Measurements from ENCODE around the gene DPYSL5.
"Not testable (repeated sequence)": the region's sequence is repeated elsewhere in the genome, so short reads cannot be mapped to it uniquely, and the experiment has no call there.

DPYSL5 gene

GRCh38 chr2:26875808-26876207 is 27.9 kb downstream of the DPYSL5 start:
- no peak for DNase-seq

GRCh38 chr2:26876260-26876659 is 28.3 kb downstream of the DPYSL5 start:
- DNase-seq: no peak

GRCh38 chr2:26877276-26877675 is 29.3 kb downstream of the DPYSL5 start:
- DNase-seq: no peak

- no peak for DNase-seq
Observed at GRCh38 chr2:26880161-26880560, 32.2 kb downstream of the DPYSL5 start.

- DNase-seq: no peak
Observed at GRCh38 chr2:26880910-26881435, 33.0 kb downstream of the DPYSL5 start.

- not testable (repeated sequence) for DNase-seq
Observed at GRCh38 chr2:26882220-26882619, 34.3 kb downstream of the DPYSL5 start.

- DNase-seq: no peak
Observed at GRCh38 chr2:26883956-26884355, 36.0 kb downstream of the DPYSL5 start.

GRCh38 chr2:26884486-26884885 is 36.6 kb downstream of the DPYSL5 start:
- no peak for DNase-seq

- DNase-seq: no peak
Observed at GRCh38 chr2:26885651-26886329, 37.9 kb downstream of the DPYSL5 start.

- no peak for DNase-seq
Observed at GRCh38 chr2:26886736-26887135, 38.8 kb downstream of the DPYSL5 start.

GRCh38 chr2:26887151-26887550 is 39.2 kb downstream of the DPYSL5 start:
- no peak for DNase-seq

- no peak for DNase-seq
Observed at GRCh38 chr2:26889796-26890195, 41.9 kb downstream of the DPYSL5 start.

GRCh38 chr2:26890341-26891000 is 42.5 kb downstream of the DPYSL5 start:
- no peak for DNase-seq

GRCh38 chr2:26892133-26892532 is 44.2 kb downstream of the DPYSL5 start:
- DNase-seq: no peak

- DNase-seq: no peak
Observed at GRCh38 chr2:26892922-26893524, 45.1 kb downstream of the DPYSL5 start.

- no peak for DNase-seq
Observed at GRCh38 chr2:26894136-26894535, 46.2 kb downstream of the DPYSL5 start.

- DNase-seq: no peak
Observed at GRCh38 chr2:26897807-26898479, 50.0 kb downstream of the DPYSL5 start.

GRCh38 chr2:26898480-26899078 is 50.6 kb downstream of the DPYSL5 start:
- no peak for DNase-seq

GRCh38 chr2:26899500-26900164 is 51.7 kb downstream of the DPYSL5 start:
- no peak for DNase-seq

- no peak for DNase-seq
Observed at GRCh38 chr2:26900831-26901321, 52.9 kb downstream of the DPYSL5 start.

- DNase-seq: no peak
Observed at GRCh38 chr2:26901326-26902183, 53.6 kb downstream of the DPYSL5 start.

All from NCI-H2107 (cell line).